Measurements from ENCODE around the gene SHB.

SHB gene

GRCh38 chr9:37925786-37926736, 143.0 kb downstream of the SHB start:
- no peak for FAIRE-seq

- no peak for FAIRE-seq
Measured at GRCh38 chr9:37925006-37925405, 144.0 kb downstream of the SHB start.

- FAIRE-seq = no peak
Measured at GRCh38 chr9:37924538-37924937, 144.5 kb downstream of the SHB start.

GRCh38 chr9:37923796-37924427, 145.1 kb downstream of the SHB start:
- FAIRE-seq = no peak

- FAIRE-seq = no peak
Measured at GRCh38 chr9:37923118-37923795, 145.8 kb downstream of the SHB start.

GRCh38 chr9:37922363-37923117, 146.5 kb downstream of the SHB start:
- FAIRE-seq = no peak

- no peak for FAIRE-seq
Measured at GRCh38 chr9:37921546-37922300, 147.3 kb downstream of the SHB start.

- FAIRE-seq = no peak
Measured at GRCh38 chr9:37921168-37921510, 147.9 kb downstream of the SHB start.

GRCh38 chr9:37920471-37921167, 148.4 kb downstream of the SHB start:
- no peak for FAIRE-seq

- FAIRE-seq = no peak
Measured at GRCh38 chr9:37919956-37920335, 149.1 kb downstream of the SHB start.

- FAIRE-seq = no peak
Measured at GRCh38 chr9:37919246-37919955, 149.6 kb downstream of the SHB start.

GRCh38 chr9:37918665-37919170, 150.3 kb downstream of the SHB start:
- no peak for FAIRE-seq

- no peak for FAIRE-seq
Measured at GRCh38 chr9:37917801-37918664, 151.0 kb downstream of the SHB start.

GRCh38 chr9:37917313-37917731, 151.7 kb downstream of the SHB start:
- FAIRE-seq = no peak

- FAIRE-seq = no peak
Measured at GRCh38 chr9:37916471-37917312, 152.3 kb downstream of the SHB start.

- FAIRE-seq = no peak
Measured at GRCh38 chr9:37915911-37916470, 153.0 kb downstream of the SHB start.

GRCh38 chr9:37914701-37915358, 154.2 kb downstream of the SHB start:
- no peak for FAIRE-seq

- FAIRE-seq = no peak
Measured at GRCh38 chr9:37914154-37914551, 154.9 kb downstream of the SHB start.

Data from islet of Langerhans (tissue), 1 donor.